Stomach (tissue), 4 donors: ENCODE results near the gene PIP5K1B.

Experiments
- CTCF ChIP-seq, 7 experiments: fragments of 450-650 bp in 4 of 7; fragments of 200-600 bp in 3 of 7; sonication (generic) in 3 of 7; IDR thresholded peaks; one replicate each; pipeline ENCODE4 v1.5.1; 2016 to 2019; ENCODE audit warnings: antibody characterized with exemption in 7 of 7, control low read depth in 2 of 7, mild to moderate bottlenecking in 1 of 7
- EP300 ChIP-seq: sonication (generic); formaldehyde crosslinking; IDR thresholded peaks from one replicate; pipeline ENCODE4 v1.6.1; 2017; ENCODE audit warnings: antibody characterized with exemption
- POLR2A ChIP-seq, 4 donors: fragments of 450-650 bp; IDR thresholded peaks; one replicate each; pipeline ENCODE4 v1.6.1; 2016; ENCODE audit warnings: antibody characterized with exemption in 4 of 4, control low read depth in 2 of 4, mild to moderate bottlenecking in 1 of 4, moderate library complexity in 1 of 4
- POLR2AphosphoS5 ChIP-seq, 3 donors: sonication (generic); formaldehyde crosslinking; IDR thresholded peaks; one replicate each; pipeline ENCODE4 v1.6.1; 2016; ENCODE audit warnings: antibody characterized with exemption in 3 of 3

- TF ChIP-seq POLR2AphosphoS5 (IDR thresholded peaks at IDR 0.05) (no peak), CTCF (IDR thresholded peaks at IDR 0.05) (no peak), EP300 (no peak), POLR2A (IDR thresholded peaks at IDR 0.05) (no peak)
Measured at GRCh38 chr9:68707801-68708488, 2.9 kb downstream of the PIP5K1B start.
